GM12873 (cell line): Measurements from ENCODE around the gene IPP.

Experiments used
- CTCF ChIP-seq: IDR thresholded peaks from 2 replicates; pipeline ENCODE4 v1.5.1; 2012; ENCODE audit warnings: low read depth, mild to moderate bottlenecking, moderate library complexity, low read length, control low read depth; ENCODE audit not compliant: insufficient read depth; ENCODE audit errors: missing control alignments

Gene IPP

DNA sequence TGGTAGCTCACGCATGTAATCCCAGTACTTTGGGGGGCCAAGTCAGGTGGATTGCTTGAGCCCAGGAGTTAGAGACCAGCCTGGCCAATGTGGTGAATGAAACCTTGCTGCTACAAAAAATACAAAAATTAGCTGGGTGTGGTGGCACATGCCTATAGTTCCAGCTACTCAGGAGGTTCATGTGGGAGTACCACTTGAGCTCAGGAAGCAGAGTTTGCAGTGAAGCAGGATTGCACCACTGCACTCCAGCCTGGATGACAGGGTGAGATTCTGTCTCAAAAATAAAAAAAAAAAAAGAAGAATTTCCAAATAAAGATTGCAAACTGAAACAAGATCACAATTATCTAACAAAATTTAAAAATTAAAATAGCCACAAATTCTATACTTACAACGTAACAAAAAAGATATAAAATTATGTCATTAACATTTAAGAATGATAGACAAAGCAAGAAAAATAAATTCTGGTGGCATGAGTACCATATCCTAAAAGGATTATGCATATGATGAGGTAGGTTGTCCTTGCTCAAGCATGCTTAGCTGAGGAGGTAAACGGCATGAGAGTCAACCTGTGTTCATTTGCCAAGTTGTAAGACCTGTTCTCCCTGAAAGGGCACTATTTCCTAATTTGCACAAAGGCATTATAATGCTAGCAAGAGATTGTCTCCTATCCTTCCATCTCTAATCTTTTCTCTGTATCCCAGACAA lies 20.2 kb downstream of the IPP start:
- no peak for TF ChIP-seq CTCF

DNA sequence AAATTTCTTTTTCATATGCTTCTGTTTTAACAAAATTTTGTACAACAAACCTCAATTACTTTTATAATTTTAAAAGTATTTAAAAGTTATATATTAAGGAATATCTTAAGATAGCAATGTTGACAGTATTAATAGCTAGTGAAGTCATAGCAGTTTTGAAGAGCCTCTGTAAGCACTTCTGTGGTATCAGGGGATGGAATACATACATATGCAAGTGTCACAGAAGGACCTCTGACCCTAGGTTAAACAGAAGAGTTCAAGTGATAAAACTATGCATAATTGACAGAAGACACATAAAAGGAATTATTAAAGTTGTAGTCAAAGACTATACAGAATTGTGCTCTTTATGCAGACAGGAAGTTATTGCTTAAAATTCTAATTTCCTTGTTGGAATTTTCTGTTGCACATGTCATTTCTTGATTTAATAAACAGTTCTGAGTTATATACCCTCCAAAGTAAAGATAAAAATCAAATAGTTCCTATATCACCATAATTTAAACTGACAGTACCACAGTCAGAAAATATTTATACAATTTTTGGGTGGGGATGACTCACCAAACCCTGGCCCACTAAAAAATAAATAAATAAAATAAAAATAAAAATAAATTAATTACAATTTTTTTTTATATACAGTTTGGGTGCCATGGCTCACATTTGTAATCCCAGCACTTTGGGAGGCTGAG lies 27.1 kb downstream of the IPP start:
- TF ChIP-seq CTCF: no peak

DNA sequence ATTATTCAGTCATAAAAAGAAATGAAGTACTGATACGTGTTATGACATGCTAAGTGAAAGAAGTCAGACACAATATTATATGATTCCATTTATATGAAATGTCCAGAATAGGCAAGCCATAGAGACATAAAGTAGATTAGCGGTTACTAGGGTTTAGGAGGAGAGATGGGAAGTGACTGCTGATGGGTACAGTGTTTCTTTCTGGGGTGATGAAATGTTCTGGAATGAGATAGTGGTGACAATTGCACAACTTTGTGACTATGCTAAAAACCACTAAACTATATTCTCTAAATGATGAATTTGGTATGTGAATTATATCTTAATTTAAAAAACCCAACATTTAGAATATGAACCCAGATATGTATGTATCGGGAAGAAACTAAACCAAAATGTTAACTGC lies 27.6 kb downstream of the IPP start:
- no peak for TF ChIP-seq CTCF

DNA sequence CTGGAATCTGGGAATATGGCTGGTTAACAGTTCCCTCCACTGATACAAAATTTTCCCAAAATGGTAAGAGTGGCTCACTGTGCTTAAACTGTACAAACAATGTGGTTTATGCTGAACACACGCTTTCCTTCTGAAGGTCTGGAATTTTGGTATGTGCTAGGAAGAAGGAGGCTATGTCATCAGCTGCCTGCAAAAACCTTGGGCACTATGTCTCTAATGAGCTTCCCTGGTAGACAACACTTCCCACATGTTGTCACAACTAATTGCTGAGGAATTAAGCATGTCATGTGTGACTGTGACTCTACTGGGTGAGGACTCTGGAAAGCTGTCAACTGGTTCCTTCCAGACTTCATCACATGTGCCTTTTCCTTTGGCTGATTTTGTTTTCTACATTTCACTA lies 29.2 kb downstream of the IPP start:
- no peak for TF ChIP-seq CTCF

GRCh38 chr1:45718289-45718688 lies 32.2 kb downstream of the IPP start:
- TF ChIP-seq CTCF: no peak

GRCh38 chr1:45716700-45717099 lies 33.8 kb downstream of the IPP start:
- no peak for TF ChIP-seq CTCF

DNA sequence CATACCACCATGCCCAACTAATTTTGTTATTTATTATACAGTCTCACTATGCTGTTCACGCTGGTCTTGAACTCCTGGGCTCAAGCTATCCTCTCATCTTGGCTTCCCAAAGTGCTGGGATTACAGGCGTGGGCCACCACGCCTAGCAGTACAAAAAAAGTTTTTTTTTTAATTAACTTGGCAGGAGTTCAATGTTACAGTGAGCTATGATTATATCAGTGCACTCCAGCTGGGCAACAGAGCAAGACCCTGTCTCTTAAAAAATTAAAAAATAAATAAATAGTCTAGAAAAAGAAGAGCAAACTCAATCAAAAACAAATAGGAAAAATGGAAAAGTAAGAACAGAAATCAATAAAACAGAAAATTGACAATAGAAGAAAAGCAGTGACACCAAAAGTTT lies 36.7 kb downstream of the IPP start:
- no peak for TF ChIP-seq CTCF
